B cell (primary cell): Measurements from ENCODE around the gene MRRF. TPM values are rescaled to one million over a fixed set of nuclear protein-coding genes. Genes with fewer than 3 reads are reported as not detected.
A peak's percentile ranks its signal among the peaks of the same experiment; 100 is the strongest.

Experiments
- ATAC-seq: fragments of 200-7000 bp; cut with Tn5 transposase; one replicate; pipeline ENCODE4 v1.10.0; 2021; ENCODE audit warnings: low read depth, mild to moderate bottlenecking, moderate number of reproducible peaks, moderate library complexity
- CTCF ChIA-PET: fragments of 350-600 bp; sonication (Branson Sonifier 250); formaldehyde crosslinking; loops from one replicate; lab custom pipeline; 2021; ENCODE audit warnings: antibody characterized with exemption, inconsistent platforms; lab: Charles Lee
- POLR2A ChIA-PET: fragments of 350-600 bp; sonication (Branson Sonifier 250); formaldehyde crosslinking; loops from one replicate; lab custom pipeline; 2021; ENCODE audit warnings: antibody characterized with exemption; lab: Charles Lee
- DNase-seq: peaks from one replicate; pipeline ENCODE4 v3.0.0; 2013
- H2AFZ ChIP-seq: 2 replicates; pipeline ENCODE4 v1.6.1; 2012; ENCODE audit warnings: mild to moderate bottlenecking, low read depth, low read length; ENCODE audit not compliant: insufficient read depth, poor library complexity, severe bottlenecking
- H3K27ac ChIP-seq, 2 donors: 1 replicate in 1 of 2; 2 replicates in 1 of 2; pipeline ENCODE4 v1.5.1; 2012 to 2013; ENCODE audit warnings: low read length in 2 of 2, mild to moderate bottlenecking in 2 of 2, moderate library complexity in 1 of 2
- H3K27me3 ChIP-seq, 4 experiments: fragments of 200-600 bp in 1 of 4; sonication (generic) in 1 of 4; replicated peaks in 1 of 4; 1 replicate in 2 of 4; 2 replicates in 2 of 4; pipeline versions ENCODE4 v1.6.1 to v1.7.0; 2013 to 2016; ENCODE audit warnings: low read length in 3 of 4, mild to moderate bottlenecking in 2 of 4, mixed read lengths in 1 of 4, moderate library complexity in 1 of 4; ENCODE audit not compliant: insufficient read depth in 4 of 4, control insufficient read depth in 3 of 4; ENCODE audit errors: control extremely low read depth in 1 of 4
- H3K36me3 ChIP-seq, 2 experiments: replicated peaks in 1 of 2; 1 replicate in 1 of 2; 2 replicates in 1 of 2; pipeline versions ENCODE4 v1.6.1 to v1.7.1; 2013; ENCODE audit warnings: low read length in 1 of 2; ENCODE audit not compliant: insufficient read depth in 2 of 2, control insufficient read depth in 1 of 2; ENCODE audit errors: control extremely low read depth in 1 of 2, extremely low read depth in 1 of 2
- H3K4me1 ChIP-seq, 2 donors: fragments of 200-600 bp in 1 of 2; sonication (generic) in 1 of 2; 1 replicate in 1 of 2; 2 replicates in 1 of 2; pipeline versions ENCODE4 v1.5.1 to v1.6.1; 2013 to 2017; ENCODE audit warnings: low read length in 2 of 2; ENCODE audit not compliant: control insufficient read depth in 2 of 2, insufficient read depth in 2 of 2
- H3K4me2 ChIP-seq: replicated peaks from 2 replicates; pipeline ENCODE3; 2012; ENCODE audit warnings: mild to moderate bottlenecking, low read depth, low read length; ENCODE audit not compliant: poor library complexity, severe bottlenecking
- H3K4me3 ChIP-seq, 5 experiments: fragments of 200-600 bp in 1 of 5; sonication (generic) in 1 of 5; 1 replicate in 3 of 5; 2 replicates in 2 of 5; pipeline versions ENCODE4 v1.5.1 to v1.7.0; 2011 to 2016; ENCODE audit warnings: low read length in 4 of 5, mild to moderate bottlenecking in 4 of 5, low read depth in 2 of 5, control low read depth in 1 of 5, moderate library complexity in 1 of 5; ENCODE audit not compliant: insufficient read depth in 1 of 5; ENCODE audit errors: control extremely low read depth in 1 of 5, extremely low read depth in 1 of 5
- H3K79me2 ChIP-seq: fragments of 200-600 bp; sonication (generic); one replicate; pipeline ENCODE4 v1.6.0; 2016; ENCODE audit warnings: low read length; ENCODE audit not compliant: control insufficient read depth, insufficient read depth
- H3K9ac ChIP-seq: fragments of 200-600 bp; sonication (generic); 2 replicates; pipeline ENCODE4 v1.6.1; 2017; ENCODE audit warnings: mild to moderate bottlenecking, low read length, moderate library complexity
- H3K9me3 ChIP-seq, 3 donors: one replicate each; pipeline versions ENCODE4 v1.6.1 to v1.7.1; 2013; ENCODE audit warnings: low read length in 2 of 3; ENCODE audit not compliant: control insufficient read depth in 2 of 3, insufficient read depth in 1 of 3; ENCODE audit errors: control extremely low read depth in 1 of 3
- H4K20me1 ChIP-seq: 2 replicates; pipeline ENCODE4 v1.6.0; 2012; ENCODE audit warnings: mild to moderate bottlenecking, low read length; ENCODE audit not compliant: insufficient read depth, control insufficient read depth, poor library complexity, severe bottlenecking
- H3K27ac Mint-ChIP-seq: one replicate; pipeline ENCODE4 v1.8.0; 2021; ENCODE audit warnings: mixed read lengths
- H3K27me3 Mint-ChIP-seq: one replicate; pipeline ENCODE4 v1.8.0; 2021; ENCODE audit warnings: mixed read lengths
- H3K4me1 Mint-ChIP-seq: one replicate; pipeline ENCODE4 v1.8.0; 2021; ENCODE audit warnings: mixed read lengths
- H3K4me3 Mint-ChIP-seq: one replicate; pipeline ENCODE4 v1.8.0; 2021; ENCODE audit warnings: mixed read lengths
- H3K9me3 Mint-ChIP-seq: one replicate; pipeline ENCODE4 v1.8.0; 2022; ENCODE audit warnings: mixed read lengths; ENCODE audit not compliant: insufficient read depth
- EZH2 ChIP-seq: IDR thresholded peaks from 2 replicates; pipeline ENCODE4 v1.6.1; 2012; ENCODE audit warnings: borderline replicate concordance, low read depth, mild to moderate bottlenecking, moderate library complexity, low read length; ENCODE audit not compliant: insufficient read depth, poor library complexity, severe bottlenecking
- WGBS: methylation state at CpG from one replicate; pipeline ENCODE4 v1.1.5; 2013; ENCODE audit warnings: missing lambda C conversion rate; ENCODE audit not compliant: insufficient coverage; 5-methylcytosine and 5-hydroxymethylcytosine counted together
- intact Hi-C: fragments of 100-400 bp; cut with micrococcal nuclease; formaldehyde crosslinking; loops from one replicate; pipeline ENCODE4 v1.10.0; 2022
- polyA plus RNA-seq: library from polyadenylated mRNA; depleted of rRNA; stranded (reverse); fragments of >200 nt; gene quantifications from 2 replicates; pipeline ENCODE4 v1.2.3, GENCODE V29; 2012
- total RNA-seq, 2 donors: library from RNA; stranded (reverse); fragments of 120-200 nt in 1 of 2; gene quantifications; 1 replicate in 1 of 2; 2 replicates in 1 of 2; pipeline versions ENCODE4 v1.2.3 to v1.2.4, GENCODE V29; 2013 to 2022
- TF ChIP-seq, protein P1 (sequence below): fragments of 200-600 bp; IDR thresholded peaks from one replicate; pipeline ENCODE4 v1.8.0; 2022; ENCODE audit warnings: antibody characterized with exemption, mild to moderate bottlenecking

MRRF gene
- total and polyA plus RNA-seq, 2 donors (not counting 1 experiment from before 2014, with no cell fraction given), result 38.6 to 44.9 TPM

DNA sequence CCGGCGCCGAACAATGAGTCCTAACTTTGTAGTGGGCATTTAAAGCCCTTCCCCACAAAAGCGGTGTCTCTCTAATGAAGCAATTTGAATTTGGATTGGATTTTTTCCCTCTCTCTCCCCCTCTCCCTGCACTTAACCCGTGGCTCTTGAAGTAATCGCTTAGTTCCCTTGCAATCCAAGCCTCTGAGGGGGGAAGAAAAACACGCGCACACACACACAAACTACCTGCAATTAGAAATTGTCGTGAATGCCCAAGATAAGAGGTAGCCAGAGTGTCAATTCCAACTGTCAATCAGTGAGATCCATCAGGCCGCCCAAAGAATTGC, 37.1 kb upstream of the MRRF start:
- Histone ChIP-seq H3K79me2 (no peaks in the 10 kb centered on the region), H3K36me3 (no peaks in the 10 kb centered on the region), H3K27me3 (peaks cover 0 to 47% (median 24%) of the 10 kb centered on the region in 4 experiments), H3K4me3 (no peak overlapping the region), H3K9ac (no peak overlapping the region), H3K27ac (no peak overlapping the region), H3K4me2 (peak overlapping the region; percentile 25), H3K4me1 (peaks cover 5 to 12% of the 10 kb centered on the region in 2 donors), H3K9me3 (peaks cover 0 to 12% (median 0%) of the 10 kb centered on the region in 3 donors), H2AFZ (no peak overlapping the region), H4K20me1 (no peaks in the 10 kb centered on the region)
- TF ChIP-seq, protein P1, sequence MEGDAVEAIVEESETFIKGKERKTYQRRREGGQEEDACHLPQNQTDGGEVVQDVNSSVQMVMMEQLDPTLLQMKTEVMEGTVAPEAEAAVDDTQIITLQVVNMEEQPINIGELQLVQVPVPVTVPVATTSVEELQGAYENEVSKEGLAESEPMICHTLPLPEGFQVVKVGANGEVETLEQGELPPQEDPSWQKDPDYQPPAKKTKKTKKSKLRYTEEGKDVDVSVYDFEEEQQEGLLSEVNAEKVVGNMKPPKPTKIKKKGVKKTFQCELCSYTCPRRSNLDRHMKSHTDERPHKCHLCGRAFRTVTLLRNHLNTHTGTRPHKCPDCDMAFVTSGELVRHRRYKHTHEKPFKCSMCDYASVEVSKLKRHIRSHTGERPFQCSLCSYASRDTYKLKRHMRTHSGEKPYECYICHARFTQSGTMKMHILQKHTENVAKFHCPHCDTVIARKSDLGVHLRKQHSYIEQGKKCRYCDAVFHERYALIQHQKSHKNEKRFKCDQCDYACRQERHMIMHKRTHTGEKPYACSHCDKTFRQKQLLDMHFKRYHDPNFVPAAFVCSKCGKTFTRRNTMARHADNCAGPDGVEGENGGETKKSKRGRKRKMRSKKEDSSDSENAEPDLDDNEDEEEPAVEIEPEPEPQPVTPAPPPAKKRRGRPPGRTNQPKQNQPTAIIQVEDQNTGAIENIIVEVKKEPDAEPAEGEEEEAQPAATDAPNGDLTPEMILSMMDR, result no peak
- TF ChIP-seq EZH2, result no peak
- peak overlapping the region; percentile 74 for H3K4me3 Mint-ChIP-seq
- ATAC-seq (no peak), DNase-seq (no peak)
- peaks cover 40% of the 10 kb centered on the region for H3K27me3 Mint-ChIP-seq
- intact Hi-C loops, result no loop called here
- no peak overlapping the region for H3K27ac Mint-ChIP-seq
- 97% methylated on average over 5 of the region's 10 CpGs for WGBS
- CTCF ChIA-PET, result no interaction called here
- H3K4me1 Mint-ChIP-seq, result peaks cover 4% of the 10 kb centered on the region
- H3K9me3 Mint-ChIP-seq, result no peaks in the 10 kb centered on the region
- POLR2A ChIA-PET, result no interaction called here

DNA sequence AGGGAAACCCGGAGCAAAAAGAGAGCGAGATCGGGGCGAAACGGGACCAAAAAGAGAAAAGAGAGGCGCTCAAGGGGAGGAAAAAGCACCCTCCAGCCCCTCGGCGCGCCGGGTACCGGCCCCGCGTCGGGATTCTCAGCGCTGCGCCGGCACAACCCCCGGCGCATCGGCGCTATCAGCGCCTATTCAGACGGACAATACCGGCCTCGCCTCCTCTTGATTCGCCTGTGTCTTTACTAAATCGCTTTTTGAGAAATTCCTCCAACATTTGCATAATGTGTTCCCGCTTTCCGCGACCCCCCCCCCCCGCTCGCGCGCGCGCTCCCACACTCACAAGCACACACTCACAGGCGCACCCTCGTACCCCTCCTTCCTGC, 36.5 kb upstream of the MRRF start:
- peak overlapping the region; percentile 51 for H3K9ac ChIP-seq
- WGBS, result under 1% methylated on average over 32 of the region's 38 CpGs
- H3K27me3 ChIP-seq, result peaks cover 0 to 42% (median 24%) of the 10 kb centered on the region in 4 experiments
- H3K36me3 ChIP-seq, result no peaks in the 10 kb centered on the region
- POLR2A ChIA-PET, result no interaction called here
- no peaks in the 10 kb centered on the region for H4K20me1 ChIP-seq
- peaks cover 4% of the 10 kb centered on the region for H3K4me1 Mint-ChIP-seq
- no peaks in the 10 kb centered on the region for H3K9me3 Mint-ChIP-seq
- H3K4me2 ChIP-seq, result peak overlapping the region; percentile 87
- ATAC-seq (no peak), DNase-seq (no peak)
- TF ChIP-seq, protein P1, result no peak
- peak; percentile 41 for TF ChIP-seq EZH2
- H3K4me3 ChIP-seq, result peak overlapping the region in 3 of 5 experiments; percentile 20 to 62 (median 34)
- peak overlapping the region; percentile 54 for H2AFZ ChIP-seq
- peaks cover 37% of the 10 kb centered on the region for H3K27me3 Mint-ChIP-seq
- intact Hi-C loops, result no loop called here
- CTCF ChIA-PET, result no interaction called here
- H3K27ac Mint-ChIP-seq, result no peak overlapping the region
- peak overlapping the region; percentile 79 for H3K4me3 Mint-ChIP-seq
- no peaks in the 10 kb centered on the region for H3K79me2 ChIP-seq
- H3K4me1 ChIP-seq, result peaks cover 5 to 12% of the 10 kb centered on the region in 2 donors
- no peak overlapping the region for H3K27ac ChIP-seq
- H3K9me3 ChIP-seq, result peaks cover 0 to 12% (median 0%) of the 10 kb centered on the region in 3 donors
